Measurements from ENCODE around the gene HSF2BP.

Gene HSF2BP

DNA sequence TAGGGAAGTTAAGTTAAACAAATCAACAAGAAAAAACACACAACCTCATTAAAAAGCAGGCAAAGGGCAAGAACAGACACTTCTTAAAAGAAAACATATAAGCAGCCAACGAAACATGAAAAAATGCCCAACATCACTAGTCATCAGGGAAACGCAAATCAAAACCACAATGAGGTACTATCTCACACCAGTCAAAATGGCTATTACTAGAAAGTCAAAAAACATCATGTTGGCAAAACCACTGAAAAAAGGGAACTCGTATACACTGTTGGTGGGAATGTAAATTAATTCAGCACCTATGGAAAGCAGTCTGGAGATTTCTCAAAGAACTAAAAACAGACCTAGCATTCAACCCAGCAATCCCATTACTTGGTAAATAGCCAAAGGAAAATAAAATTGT is 51.1 kb downstream of the HSF2BP start:
- H3K4me3 ChIP-seq (ENCODE audit: low read length), result no peak overlapping the region
- peak; percentile 65 for DNase-seq (ENCODE audit: low read depth)
- TF ChIP-seq, protein P1, sequence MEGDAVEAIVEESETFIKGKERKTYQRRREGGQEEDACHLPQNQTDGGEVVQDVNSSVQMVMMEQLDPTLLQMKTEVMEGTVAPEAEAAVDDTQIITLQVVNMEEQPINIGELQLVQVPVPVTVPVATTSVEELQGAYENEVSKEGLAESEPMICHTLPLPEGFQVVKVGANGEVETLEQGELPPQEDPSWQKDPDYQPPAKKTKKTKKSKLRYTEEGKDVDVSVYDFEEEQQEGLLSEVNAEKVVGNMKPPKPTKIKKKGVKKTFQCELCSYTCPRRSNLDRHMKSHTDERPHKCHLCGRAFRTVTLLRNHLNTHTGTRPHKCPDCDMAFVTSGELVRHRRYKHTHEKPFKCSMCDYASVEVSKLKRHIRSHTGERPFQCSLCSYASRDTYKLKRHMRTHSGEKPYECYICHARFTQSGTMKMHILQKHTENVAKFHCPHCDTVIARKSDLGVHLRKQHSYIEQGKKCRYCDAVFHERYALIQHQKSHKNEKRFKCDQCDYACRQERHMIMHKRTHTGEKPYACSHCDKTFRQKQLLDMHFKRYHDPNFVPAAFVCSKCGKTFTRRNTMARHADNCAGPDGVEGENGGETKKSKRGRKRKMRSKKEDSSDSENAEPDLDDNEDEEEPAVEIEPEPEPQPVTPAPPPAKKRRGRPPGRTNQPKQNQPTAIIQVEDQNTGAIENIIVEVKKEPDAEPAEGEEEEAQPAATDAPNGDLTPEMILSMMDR (conservative IDR thresholded peaks at IDR 0.05; ENCODE audit: low read length), result no peak

GRCh38 chr21:43605320-43606215 is 53.7 kb downstream of the HSF2BP start:
- TF ChIP-seq, protein P1 (conservative IDR thresholded peaks at IDR 0.05; ENCODE audit: low read length), result no peak
- DNase-seq (ENCODE audit: low read depth), result no peak
- no peak overlapping the region for H3K4me3 ChIP-seq (ENCODE audit: low read length)

DNA sequence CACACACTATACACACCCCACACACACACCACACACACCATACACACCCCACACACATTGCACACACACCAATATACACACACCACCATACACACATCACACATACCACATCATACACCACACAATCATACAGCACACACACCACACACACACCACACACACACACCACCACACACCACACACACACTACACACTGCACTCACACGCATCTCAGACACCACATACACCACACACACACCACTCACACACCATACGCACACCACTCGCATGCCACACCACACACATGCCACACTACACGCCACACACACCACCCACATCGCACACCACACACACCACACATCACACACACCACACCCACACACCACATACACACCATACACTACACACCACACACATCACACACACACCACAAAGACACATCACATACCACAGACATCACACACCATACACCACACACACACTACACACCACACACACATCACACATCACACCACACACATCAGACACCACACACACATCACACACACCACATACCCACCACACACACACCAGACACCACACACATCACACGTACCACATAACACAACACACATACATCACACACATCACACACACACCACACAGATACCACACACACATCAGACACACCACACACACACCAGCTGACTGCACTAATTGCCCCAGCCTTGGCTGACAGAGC is 54.6 kb downstream of the HSF2BP start:
- DNase-seq (ENCODE audit: low read depth), result no peak
- no peak overlapping the region for H3K4me3 ChIP-seq (ENCODE audit: low read length)
- TF ChIP-seq, protein P1 (conservative IDR thresholded peaks at IDR 0.05; ENCODE audit: low read length), result no peak

GRCh38 chr21:43603641-43604504 is 55.4 kb downstream of the HSF2BP start:
- H3K4me3 ChIP-seq (ENCODE audit: low read length), result no peak overlapping the region
- TF ChIP-seq, protein P1 (conservative IDR thresholded peaks at IDR 0.05; ENCODE audit: low read length), result no peak
- peak; percentile 75 for DNase-seq (ENCODE audit: low read depth)

- no peak for DNase-seq (ENCODE audit: low read depth)
- TF ChIP-seq, protein P1 (conservative IDR thresholded peaks at IDR 0.05; ENCODE audit: low read length), result no peak
- no peak overlapping the region for H3K4me3 ChIP-seq (ENCODE audit: low read length)
Measured at GRCh38 chr21:43603233-43603626, 56.1 kb downstream of the HSF2BP start.

DNA sequence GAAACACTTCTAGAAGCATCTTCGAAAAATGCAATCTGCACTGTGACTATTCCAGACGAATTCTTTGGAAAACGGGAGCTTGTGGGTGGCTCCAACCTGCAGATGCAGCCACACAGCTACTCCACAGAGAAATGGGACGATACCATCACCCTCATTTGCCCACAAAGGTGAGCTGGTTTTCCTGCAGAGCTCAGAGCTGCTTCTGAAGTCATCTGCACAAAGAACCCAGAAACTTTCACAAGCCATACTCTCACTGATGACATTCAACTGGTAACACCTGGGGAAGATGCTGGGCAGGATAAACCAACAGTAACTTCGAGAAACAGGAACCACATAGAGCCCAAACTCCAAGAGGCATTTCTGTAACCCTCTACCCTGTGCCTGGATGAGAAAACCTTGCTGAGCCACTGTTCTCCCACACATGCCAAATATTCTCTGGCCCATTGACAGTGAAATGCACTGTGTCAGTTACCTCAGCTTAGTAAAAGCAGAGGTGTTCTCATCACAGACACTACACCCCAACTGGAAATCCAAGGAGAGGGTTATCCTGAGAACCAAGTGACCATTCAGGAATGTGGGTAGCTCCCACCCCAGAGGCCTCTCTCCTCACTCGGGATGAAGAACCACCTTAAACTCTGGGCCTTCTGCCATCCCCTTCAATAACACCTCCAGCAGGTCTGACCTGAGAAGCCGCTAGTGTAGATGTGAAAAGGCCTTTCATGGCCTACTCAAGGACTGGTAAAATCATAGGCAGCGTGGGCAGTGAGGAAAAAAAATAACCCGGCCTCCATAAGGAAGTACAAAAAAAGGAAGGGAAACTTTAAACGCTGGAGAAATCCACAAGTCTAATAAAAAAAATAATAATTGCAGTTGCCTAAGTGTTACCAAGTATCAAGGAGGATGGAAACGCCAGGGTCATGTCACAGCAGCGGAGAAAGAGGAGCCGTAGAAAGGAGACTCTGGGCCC is 56.7 kb downstream of the HSF2BP start:
- TF ChIP-seq, protein P1 (conservative IDR thresholded peaks at IDR 0.05; ENCODE audit: low read length), result no peak
- DNase-seq (ENCODE audit: low read depth), result no peak

More for the DNA sequence above, 56.7 kb downstream of the HSF2BP start:
- H3K4me3 ChIP-seq (ENCODE audit: low read length), result no peak overlapping the region
